SH-SY5Y (cell line): ENCODE results near the gene ATG2B.

Source experiments
- GATA2 ChIP-seq: IDR thresholded peaks from 2 replicates; pipeline ENCODE4 v1.6.1; 2011; ENCODE audit warnings: mild to moderate bottlenecking, low read depth, low read length
- GATA3 ChIP-seq: IDR thresholded peaks from 2 replicates; pipeline ENCODE4 v1.6.1; 2011; ENCODE audit warnings: low read depth, mild to moderate bottlenecking, low read length, moderate library complexity

GRCh38 chr14:96316087-96316486, 47.1 kb downstream of the ATG2B start:
- no peak for TF ChIP-seq GATA3
- TF ChIP-seq GATA2, result no peak
